Vagina (tissue), 2 donors: Measurements from ENCODE around the gene TET2. TPM values are rescaled to one million over a fixed set of nuclear protein-coding genes. Genes with fewer than 3 reads are reported as not detected.

Experiments used
- DNase-seq, 2 donors: peaks; one replicate each; pipeline ENCODE4 v3.0.0-alpha.2; 2017; ENCODE audit errors: extremely low spot score in 2 of 2
- H3K27ac ChIP-seq: fragments of 200-600 bp; sonication (generic); one replicate; pipeline ENCODE4 v1.5.1; 2019
- H3K27me3 ChIP-seq: fragments of 200-600 bp; sonication (generic); one replicate; pipeline ENCODE4 v1.5.1; 2019
- H3K36me3 ChIP-seq, 2 donors: fragments of 200-600 bp; sonication (generic); one replicate each; pipeline ENCODE4 v1.5.1; 2017 to 2019
- H3K4me1 ChIP-seq: fragments of 200-600 bp; sonication (generic); one replicate; pipeline ENCODE4 v1.5.1; 2019
- H3K4me3 ChIP-seq, 2 donors: fragments of 200-600 bp; sonication (generic); 1 replicate in 1 of 2; 2 replicates in 1 of 2; pipeline ENCODE4 v1.5.1; 2016 to 2019
- H3K9me3 ChIP-seq: fragments of 200-600 bp; sonication (generic); one replicate; pipeline ENCODE4 v1.5.1; 2019
- CTCF ChIP-seq, 3 experiments: fragments of 450-650 bp in 2 of 3; fragments of 200-600 bp in 1 of 3; sonication (generic) in 1 of 3; IDR thresholded peaks; one replicate each; pipeline ENCODE4 v1.5.1; 2017 to 2019; ENCODE audit warnings: antibody characterized with exemption in 3 of 3, mild to moderate bottlenecking in 2 of 3, moderate library complexity in 2 of 3
- POLR2A ChIP-seq, 2 donors: fragments of 450-650 bp; IDR thresholded peaks; one replicate each; pipeline ENCODE4 v1.6.1; 2017; ENCODE audit warnings: antibody characterized with exemption in 2 of 2, mild to moderate bottlenecking in 2 of 2, moderate library complexity in 2 of 2
- POLR2AphosphoS5 ChIP-seq, 2 donors: sonication (generic); formaldehyde crosslinking; IDR thresholded peaks; one replicate each; pipeline ENCODE4 v1.9.0; 2017; ENCODE audit warnings: antibody characterized with exemption in 2 of 2, mild to moderate bottlenecking in 2 of 2, low read depth in 1 of 2; ENCODE audit not compliant: insufficient read depth in 1 of 2
- intact Hi-C: fragments of 100-400 bp; cut with DNase I; formaldehyde crosslinking; loops from one replicate; pipeline ENCODE4 v1.15.1; 2023
- total RNA-seq: library from RNA; depleted of rRNA; stranded (reverse); fragments of >200 nt; gene quantifications from one replicate; pipeline ENCODE4 v1.2.3, GENCODE V29; 2016

The TET2 gene
- total RNA-seq, 1 donor from 2014 or later, result 31.9 TPM

- no peaks in the 10 kb centered on the region for H3K9me3 ChIP-seq
- H3K27me3 ChIP-seq, result no peaks in the 10 kb centered on the region
These were observed 59.5 kb downstream of the TET2 start for GRCh38 chr4:105206214-105206613.

GRCh38 chr4:105207386-105207785 is 60.7 kb downstream of the TET2 start:
- H3K9me3 ChIP-seq, result no peaks in the 10 kb centered on the region
- no peaks in the 10 kb centered on the region for H3K27me3 ChIP-seq
- intact Hi-C loops, result no loop called here
- no peaks in the 10 kb centered on the region for H3K36me3 ChIP-seq
- TF ChIP-seq POLR2A (IDR thresholded peaks at IDR 0.05), result no peak
- H3K27ac ChIP-seq, result no peak overlapping the region
- no peak for DNase-seq
- H3K4me1 ChIP-seq, result peaks cover 24% of the 10 kb centered on the region
- H3K4me3 ChIP-seq, result no peak overlapping the region

More at GRCh38 chr4:105206214-105206613, 59.5 kb downstream of the TET2 start:
- Histone ChIP-seq H3K4me1 (peaks cover 24% of the 10 kb centered on the region), H3K36me3 (no peaks in the 10 kb centered on the region), H3K4me3 (no peak overlapping the region), H3K27ac (no peak overlapping the region)
- no peak for TF ChIP-seq POLR2A (IDR thresholded peaks at IDR 0.05)
- DNase-seq, result no peak
- intact Hi-C loops, result no loop called here

GRCh38 chr4:105208561-105208960 is 61.9 kb downstream of the TET2 start:
- H3K36me3 ChIP-seq, result no peaks in the 10 kb centered on the region
- TF ChIP-seq POLR2AphosphoS5 (IDR thresholded peaks at IDR 0.05; ENCODE audit: insufficient read depth in 1 of 2, low read depth in 1 of 2), result no peak
- TF ChIP-seq POLR2A (IDR thresholded peaks at IDR 0.05), result no peak
- TF ChIP-seq CTCF (IDR thresholded peaks at IDR 0.05), result no peak
- no peak overlapping the region for H3K27ac ChIP-seq
- no peaks in the 10 kb centered on the region for H3K9me3 ChIP-seq
- DNase-seq, result no peak
- H3K4me3 ChIP-seq, result no peak overlapping the region
- no peaks in the 10 kb centered on the region for H3K27me3 ChIP-seq
- H3K4me1 ChIP-seq, result peaks cover 24% of the 10 kb centered on the region
- intact Hi-C loops, result no loop called here

GRCh38 chr4:105210916-105211315 is 64.2 kb downstream of the TET2 start:
- Histone ChIP-seq H3K27me3 (no peaks in the 10 kb centered on the region), H3K4me3 (no peak overlapping the region), H3K36me3 (no peaks in the 10 kb centered on the region), H3K9me3 (no peaks in the 10 kb centered on the region), H3K27ac (no peak overlapping the region), H3K4me1 (peaks cover 40% of the 10 kb centered on the region)
- intact Hi-C loops, result no loop called here
- TF ChIP-seq POLR2A (IDR thresholded peaks at IDR 0.05) (no peak), CTCF (IDR thresholded peaks at IDR 0.05) (no peak), POLR2AphosphoS5 (IDR thresholded peaks at IDR 0.05; ENCODE audit: insufficient read depth in 1 of 2, low read depth in 1 of 2) (peak in 1 of 2 donors; percentile 68)
- no peak for DNase-seq

DNA sequence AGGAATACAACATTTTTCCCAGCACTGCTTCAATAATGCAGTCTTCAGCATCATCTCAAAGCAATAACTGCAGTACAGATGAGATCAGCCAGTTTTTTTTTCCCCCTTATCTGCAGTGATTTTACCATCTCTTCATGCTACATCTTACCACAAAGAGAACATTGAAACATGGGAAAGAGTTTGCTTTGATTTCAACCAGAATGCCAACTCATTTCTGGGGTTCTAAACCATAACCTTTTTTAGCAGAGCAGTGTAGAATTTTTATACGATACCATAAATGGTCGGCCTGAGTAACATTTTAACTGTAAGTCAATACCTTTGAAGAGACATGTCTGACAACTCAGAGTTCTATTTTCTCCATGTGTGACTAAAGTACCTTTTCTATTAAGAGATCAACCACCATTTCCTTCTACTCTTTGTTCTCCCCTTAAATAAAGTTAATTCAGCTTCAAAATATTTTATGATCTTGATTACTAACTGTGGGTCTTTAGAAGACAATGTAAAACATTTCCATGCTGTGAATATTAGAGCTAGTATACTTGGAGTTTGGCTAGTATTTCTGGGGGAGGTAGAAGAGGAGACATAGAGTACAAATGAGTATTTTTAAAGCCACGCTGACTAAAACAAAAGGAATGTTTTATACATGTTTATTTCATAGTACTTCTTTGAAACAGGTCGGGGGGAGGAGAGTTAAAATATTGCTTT is 69.1 kb downstream of the TET2 start:
- intact Hi-C loops, result no loop called here
- H3K27ac ChIP-seq, result no peak overlapping the region
- no peak for DNase-seq
- TF ChIP-seq POLR2AphosphoS5 (IDR thresholded peaks at IDR 0.05; ENCODE audit: insufficient read depth in 1 of 2, low read depth in 1 of 2) (no peak), POLR2A (IDR thresholded peaks at IDR 0.05) (no peak), CTCF (IDR thresholded peaks at IDR 0.05) (no peak)
- no peak overlapping the region for H3K4me3 ChIP-seq
- peaks cover 22% of the 10 kb centered on the region for H3K4me1 ChIP-seq
- no peaks in the 10 kb centered on the region for H3K27me3 ChIP-seq
- H3K36me3 ChIP-seq, result no peaks in the 10 kb centered on the region
- no peaks in the 10 kb centered on the region for H3K9me3 ChIP-seq

DNA sequence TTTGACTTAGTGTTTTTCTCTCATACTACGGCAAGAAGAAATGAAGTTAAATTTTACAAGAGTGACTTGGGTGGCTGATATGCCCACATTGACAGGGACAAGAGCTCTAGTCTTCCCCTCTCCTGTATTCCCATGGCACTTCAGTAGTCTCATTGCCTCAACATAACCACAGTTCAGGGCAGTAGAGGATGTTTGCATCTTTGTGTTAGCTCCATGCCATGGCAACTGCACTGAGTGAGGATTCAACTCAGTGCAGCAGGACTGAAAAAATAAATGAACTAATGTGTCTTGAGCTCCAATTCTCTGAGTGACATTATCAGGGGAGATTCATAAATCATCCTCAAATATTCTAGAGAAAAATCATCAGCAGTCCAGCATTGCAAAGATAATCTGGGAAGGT is 78.8 kb downstream of the TET2 start:
- Histone ChIP-seq H3K9me3 (no peaks in the 10 kb centered on the region), H3K4me1 (peaks cover 5% of the 10 kb centered on the region), H3K4me3 (no peak overlapping the region), H3K27me3 (no peaks in the 10 kb centered on the region), H3K36me3 (no peaks in the 10 kb centered on the region), H3K27ac (no peak overlapping the region)
- intact Hi-C loops, result no loop called here
- TF ChIP-seq POLR2A (IDR thresholded peaks at IDR 0.05), result no peak
- no peak for TF ChIP-seq POLR2AphosphoS5 (IDR thresholded peaks at IDR 0.05; ENCODE audit: insufficient read depth in 1 of 2, low read depth in 1 of 2)
- TF ChIP-seq CTCF (IDR thresholded peaks at IDR 0.05), result no peak
- DNase-seq, result no peak
